Neutrophil (primary cell): Measurements from ENCODE around the gene CRYBG1.
A peak's percentile ranks its signal among the peaks of the same experiment; 100 is the strongest.

Experiments
- H3K27ac ChIP-seq: fragments of 200-600 bp; sonication (generic); 2 replicates; pipeline ENCODE4 v1.5.1; 2016; ENCODE audit warnings: mild to moderate bottlenecking, moderate library complexity
- H3K27me3 ChIP-seq: fragments of 200-600 bp; sonication (generic); 2 replicates; pipeline ENCODE4 v1.6.0; 2016; ENCODE audit warnings: mild to moderate bottlenecking
- H3K36me3 ChIP-seq: fragments of 200-600 bp; sonication (generic); 2 replicates; pipeline ENCODE4 v1.5.1; 2017
- H3K4me1 ChIP-seq, 2 experiments: fragments of 200-600 bp in 1 of 2; sonication (generic) in 1 of 2; 1 replicate in 1 of 2; 2 replicates in 1 of 2; pipeline versions ENCODE4 v1.5.1 to v1.6.1; 2013 to 2016; ENCODE audit warnings: low read depth in 1 of 2, low read length in 1 of 2, mild to moderate bottlenecking in 1 of 2, moderate library complexity in 1 of 2; ENCODE audit not compliant: control insufficient read depth in 1 of 2, insufficient read depth in 1 of 2
- H3K4me3 ChIP-seq, 2 experiments: fragments of 200-600 bp in 1 of 2; sonication (generic) in 1 of 2; 1 replicate in 1 of 2; 2 replicates in 1 of 2; pipeline ENCODE4 v1.5.1; 2013 to 2016; ENCODE audit warnings: low read depth in 1 of 2, low read length in 1 of 2, mild to moderate bottlenecking in 1 of 2, moderate library complexity in 1 of 2
- H3K9me3 ChIP-seq: fragments of 200-600 bp; sonication (generic); 2 replicates; pipeline ENCODE4 v1.5.1; 2016
- CTCF ChIP-seq: fragments of 200-600 bp; sonication (generic); IDR thresholded peaks from 2 replicates; pipeline ENCODE4 v1.5.1; 2016; ENCODE audit warnings: antibody characterized with exemption

CRYBG1 gene

DNA sequence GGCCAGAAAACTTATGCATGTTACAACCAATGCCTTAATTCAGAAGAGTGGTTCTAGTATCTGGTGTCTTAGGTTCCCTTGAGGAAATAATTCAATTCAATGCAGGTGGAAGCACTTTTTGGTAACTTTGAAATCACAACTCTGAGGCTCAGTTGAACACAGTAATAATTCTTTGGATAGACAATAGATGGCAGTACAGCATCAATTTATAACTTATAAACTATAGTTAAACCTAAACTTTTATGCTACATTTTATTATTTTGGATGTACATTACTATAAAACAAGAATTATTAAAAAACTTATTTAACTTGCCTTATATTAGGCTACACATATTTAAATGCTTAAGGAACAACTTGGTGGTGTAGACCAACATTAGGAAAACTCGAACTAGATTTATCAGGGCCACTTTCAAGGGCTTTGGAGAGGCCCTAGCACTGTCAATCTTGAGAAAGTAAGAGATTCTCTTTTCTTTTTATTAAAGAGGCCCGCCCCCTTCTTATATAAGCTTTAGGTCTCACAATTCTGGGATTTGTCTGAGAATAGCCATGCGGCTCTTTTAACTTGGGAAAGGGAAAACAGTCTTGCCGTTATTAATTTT lies 85.9 kb downstream of the CRYBG1 start:
- Histone ChIP-seq H3K27ac (peak overlapping the region; percentile 96), H3K4me1 (peaks cover 44 to 47% of the 10 kb centered on the region in 2 experiments), H3K9me3 (no peaks in the 10 kb centered on the region), H3K27me3 (peaks cover 22% of the 10 kb centered on the region), H3K36me3 (no peaks in the 10 kb centered on the region), H3K4me3 (no peak overlapping the region)
- TF ChIP-seq CTCF = peak; percentile 59

GRCh38 chr6:106446983-106447382 lies 86.5 kb downstream of the CRYBG1 start:
- peak overlapping the region; percentile 96 for H3K27ac ChIP-seq

GRCh38 chr6:106448000-106448426 lies 87.5 kb downstream of the CRYBG1 start:
- peaks cover 48 to 50% of the 10 kb centered on the region in 2 experiments for H3K4me1 ChIP-seq
- peak overlapping the region; percentile 96 for H3K27ac ChIP-seq
- H3K4me3 ChIP-seq = peak overlapping the region; percentile 49 to 56
- peak; percentile 10 for TF ChIP-seq CTCF
- H3K27me3 ChIP-seq = peaks cover 6% of the 10 kb centered on the region
- no peaks in the 10 kb centered on the region for H3K36me3 ChIP-seq
- H3K9me3 ChIP-seq = no peaks in the 10 kb centered on the region

More at GRCh38 chr6:106446983-106447382, 86.5 kb downstream of the CRYBG1 start:
- no peak for TF ChIP-seq CTCF
- peaks cover 16% of the 10 kb centered on the region for H3K27me3 ChIP-seq
- H3K9me3 ChIP-seq = no peaks in the 10 kb centered on the region
- no peak overlapping the region for H3K4me3 ChIP-seq
- H3K4me1 ChIP-seq = peaks cover 48 to 50% of the 10 kb centered on the region in 2 experiments
- no peaks in the 10 kb centered on the region for H3K36me3 ChIP-seq

GRCh38 chr6:106450653-106451052 lies 90.1 kb downstream of the CRYBG1 start:
- Histone ChIP-seq H3K4me1 (peaks cover 48 to 50% of the 10 kb centered on the region in 2 experiments), H3K4me3 (peak overlapping the region; percentile 29 to 56), H3K36me3 (no peaks in the 10 kb centered on the region), H3K27ac (peak overlapping the region; percentile 96), H3K9me3 (no peaks in the 10 kb centered on the region), H3K27me3 (no peaks in the 10 kb centered on the region)
- no peak for TF ChIP-seq CTCF

- H3K27ac ChIP-seq = peak overlapping the region; percentile 96
- no peak for TF ChIP-seq CTCF
- no peaks in the 10 kb centered on the region for H3K9me3 ChIP-seq
- H3K4me3 ChIP-seq = peak overlapping the region in 1 of 2 experiments; percentile 56
- H3K36me3 ChIP-seq = no peaks in the 10 kb centered on the region
- H3K4me1 ChIP-seq = peaks cover 48 to 50% of the 10 kb centered on the region in 2 experiments
- H3K27me3 ChIP-seq = no peaks in the 10 kb centered on the region
Observed at GRCh38 chr6:106451439-106451838, 90.9 kb downstream of the CRYBG1 start.
